ENCODE results near the gene CHRM4.
A peak's percentile ranks its signal among the peaks of the same experiment; 100 is the strongest.

CHRM4 gene

DNA sequence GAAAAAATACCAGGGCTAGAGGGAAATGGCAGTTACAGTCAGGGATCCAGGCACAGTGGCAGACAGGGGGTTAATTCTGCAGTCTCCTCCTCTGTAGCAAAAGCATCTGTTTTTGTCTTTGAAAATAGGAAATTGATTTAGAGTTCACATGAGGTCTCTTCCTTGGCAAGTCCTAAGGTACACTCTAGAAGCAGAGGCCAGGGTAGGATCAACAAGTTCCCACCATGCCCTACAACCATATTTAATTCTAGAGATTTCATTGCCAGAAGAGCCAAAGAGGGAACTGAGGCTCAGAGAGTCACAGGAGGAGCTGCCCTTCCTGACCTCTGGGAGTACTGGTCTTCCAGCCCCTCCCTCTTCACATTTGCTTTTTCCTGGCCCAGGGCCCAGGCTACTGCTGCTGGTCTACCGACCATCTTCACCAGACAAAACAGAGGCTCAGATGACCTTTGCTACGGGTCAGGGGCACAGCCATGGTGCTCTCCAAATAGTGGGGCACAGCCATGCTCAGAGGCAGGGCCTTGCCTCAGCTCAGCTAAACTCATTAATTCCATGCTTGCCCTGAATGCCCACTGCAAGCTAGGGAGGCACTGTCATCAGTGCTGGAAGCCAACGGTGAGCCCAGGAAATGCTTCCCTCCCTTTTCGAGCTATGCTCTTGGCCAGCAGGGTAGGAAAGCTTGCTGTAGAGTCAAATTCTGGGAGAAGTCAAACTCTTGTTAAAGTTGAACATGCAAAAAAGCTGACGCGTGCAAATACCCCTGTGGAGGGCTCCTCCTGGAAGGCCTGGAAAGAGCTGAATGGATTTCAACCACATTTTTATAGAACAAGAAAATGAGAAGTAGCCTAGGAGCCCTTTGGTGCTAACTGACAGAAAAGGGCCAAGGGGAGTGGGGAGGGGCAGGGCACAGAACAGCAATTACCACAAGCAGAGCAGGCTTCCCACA lies 11.7 kb upstream of the CHRM4 start:
- no peak for DNase-seq (ENCODE audit: low read depth)

DNA sequence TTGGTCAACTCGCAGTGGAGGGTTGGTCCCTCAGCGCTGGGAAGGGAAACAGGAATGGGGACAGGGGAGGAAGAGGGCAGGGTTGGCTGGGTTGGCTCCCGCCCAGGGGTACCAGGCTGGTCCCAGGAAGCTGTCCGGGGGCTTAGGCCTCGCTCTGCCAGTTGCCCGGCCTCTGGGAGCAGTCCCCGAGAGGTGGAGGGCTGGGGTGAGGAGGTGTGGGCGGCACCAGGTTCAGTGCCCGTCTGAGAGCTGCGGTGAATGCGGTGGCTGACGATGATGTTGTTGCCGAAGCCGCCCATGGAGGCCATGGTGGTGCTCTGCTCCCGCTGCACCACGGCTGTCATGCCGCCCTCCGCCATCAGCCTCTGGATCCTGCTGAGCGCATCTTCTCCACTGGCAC lies 6.0 kb upstream of the CHRM4 start:
- no peak for DNase-seq (ENCODE audit: low read depth)

DNA sequence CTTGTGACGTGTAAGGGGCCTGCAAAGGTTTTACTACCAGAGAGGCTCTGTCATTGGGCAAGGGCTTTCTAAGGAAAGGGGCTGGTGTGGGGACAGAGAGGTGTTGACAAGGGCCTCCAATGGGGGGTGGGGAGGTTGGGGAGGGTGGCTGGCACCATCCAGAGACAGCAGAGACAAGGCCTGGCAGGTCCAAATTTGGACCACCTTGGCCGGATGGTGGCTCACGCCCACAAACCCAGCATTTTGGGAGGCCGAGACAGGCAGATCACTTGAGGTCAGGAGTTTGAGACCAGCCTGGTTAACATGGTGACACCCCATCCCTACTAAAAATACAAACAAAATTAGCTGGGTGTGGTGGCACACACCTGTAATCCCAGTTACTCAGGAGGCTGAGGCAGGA lies 2.2 kb upstream of the CHRM4 start:
- DNase-seq (ENCODE audit: low read depth), result no peak

DNA sequence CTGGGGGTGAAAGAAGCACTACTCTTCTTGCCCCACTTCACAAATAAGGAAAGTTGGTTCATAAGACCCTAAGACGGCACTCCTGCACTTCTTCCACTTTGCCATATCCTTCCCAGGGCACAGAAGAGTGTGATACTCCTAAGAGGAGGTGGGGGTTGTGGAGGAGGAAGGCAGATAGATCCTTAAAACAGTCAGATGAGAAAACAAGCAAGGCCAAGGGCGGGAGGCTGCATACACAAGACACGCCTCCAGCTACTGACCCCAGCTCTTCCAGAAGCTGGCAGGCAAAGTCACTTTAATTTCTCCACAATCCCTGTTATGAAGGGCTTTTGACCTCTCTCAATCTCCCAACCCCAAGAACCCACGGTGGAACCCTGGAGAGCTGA lies 1.6 kb upstream of the CHRM4 start:
- no peak for DNase-seq (ENCODE audit: low read depth)

DNA sequence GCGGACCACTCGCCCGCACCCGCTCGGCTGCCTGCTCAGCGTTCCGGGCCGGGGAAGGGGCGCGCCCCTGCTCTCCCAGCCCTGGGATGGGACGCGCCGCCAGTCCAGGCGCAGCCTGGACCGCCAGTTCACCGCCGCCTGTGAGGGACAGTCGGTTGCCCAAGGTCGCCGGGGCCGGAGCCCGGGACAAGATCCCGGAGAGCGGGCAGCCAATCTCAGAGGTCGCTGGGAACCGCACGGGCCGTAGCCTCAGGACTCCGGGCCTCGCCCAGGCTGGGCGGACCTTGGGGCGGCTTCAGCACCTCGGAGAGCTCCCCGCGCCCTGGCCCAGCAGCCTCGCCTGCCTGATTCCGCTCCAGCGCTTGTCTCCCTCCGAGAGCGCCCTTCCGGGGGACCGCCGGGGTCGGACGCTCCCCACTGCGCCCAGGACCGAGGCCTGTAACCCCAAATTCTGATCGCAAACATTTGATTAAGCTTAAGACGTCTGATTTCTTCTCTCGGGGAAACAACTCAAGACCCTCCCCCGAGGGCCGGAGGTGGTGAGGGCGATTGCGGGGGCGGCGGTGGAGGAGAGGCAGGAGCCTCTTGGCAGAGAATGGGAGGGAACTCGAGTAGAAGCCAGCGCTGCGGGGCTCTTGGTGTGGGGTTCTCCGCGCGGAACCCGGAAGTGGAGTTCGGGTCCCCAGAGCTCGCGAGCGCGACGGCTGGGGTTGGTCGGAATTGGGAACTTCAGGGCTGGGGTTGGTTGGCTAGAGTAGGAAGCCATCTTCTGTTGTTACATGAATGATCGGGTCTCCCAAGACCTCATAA lies 1.1 kb upstream of the CHRM4 start:
- DNase-seq (ENCODE audit: low read depth), result peak; percentile 78

DNA sequence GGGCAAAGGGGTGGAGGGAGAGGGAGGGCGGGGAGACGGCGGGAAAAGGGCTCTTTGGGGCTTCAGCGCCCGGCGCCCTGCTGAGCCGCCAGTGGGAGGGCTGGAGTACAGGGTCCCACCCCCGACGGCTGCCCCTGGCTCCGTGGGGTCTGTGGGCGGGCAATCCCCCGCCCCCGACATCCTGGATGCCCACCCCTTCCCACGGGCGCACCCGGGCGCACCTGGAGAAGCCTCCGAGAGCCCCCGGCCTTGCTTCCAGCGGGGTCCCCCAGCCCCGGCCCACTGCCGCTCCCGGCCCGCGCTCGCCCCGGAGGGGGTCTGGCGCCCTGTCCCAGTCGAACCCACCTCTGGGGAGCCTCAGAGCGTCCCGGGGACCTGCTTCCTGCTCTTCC lies 394 bp downstream of the CHRM4 start:
- no peak for DNase-seq (ENCODE audit: low read depth)

DNA sequence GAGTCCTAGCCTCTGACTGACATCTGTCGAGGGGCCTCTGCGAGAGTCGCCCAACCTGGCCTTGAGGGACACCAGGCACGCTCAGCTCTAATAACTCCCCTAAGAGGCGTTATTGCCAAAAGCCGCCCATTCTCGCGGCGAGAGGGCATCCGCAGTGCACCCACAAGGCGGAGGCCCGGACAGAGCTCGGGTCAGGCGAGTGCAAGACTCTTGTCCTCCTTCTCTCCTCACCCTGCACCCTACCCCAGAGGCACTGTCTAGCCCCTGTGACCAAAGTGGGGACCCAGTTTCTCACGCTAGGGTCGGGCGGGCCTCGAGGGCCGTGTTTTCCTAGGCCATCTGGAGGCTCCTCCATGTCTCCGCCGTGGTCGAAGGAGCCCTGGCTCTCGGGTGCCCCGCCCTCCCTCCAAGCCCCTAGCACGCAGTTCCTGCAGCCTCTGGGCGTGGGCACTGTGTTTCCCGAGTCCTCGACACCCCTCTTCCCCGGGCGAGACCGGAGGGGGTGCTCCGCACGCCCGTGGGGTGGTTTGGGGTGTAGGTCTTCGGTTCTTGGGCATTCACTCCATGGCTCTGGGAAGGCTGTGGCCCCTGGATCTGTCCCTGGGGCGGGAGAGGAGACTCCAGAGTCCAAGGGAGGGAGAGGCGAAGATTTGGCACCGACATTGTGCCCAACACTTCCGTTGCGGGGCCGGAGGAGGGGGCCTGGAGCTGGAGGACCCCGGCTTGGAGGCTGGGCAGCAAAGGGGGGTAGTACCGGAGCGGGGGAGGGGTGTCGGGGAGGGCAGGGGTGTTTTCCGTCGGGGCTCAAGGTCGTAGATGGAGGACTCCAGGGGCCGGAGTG lies 1.0 kb downstream of the CHRM4 start:
- no peak for DNase-seq (ENCODE audit: low read depth)

DNA sequence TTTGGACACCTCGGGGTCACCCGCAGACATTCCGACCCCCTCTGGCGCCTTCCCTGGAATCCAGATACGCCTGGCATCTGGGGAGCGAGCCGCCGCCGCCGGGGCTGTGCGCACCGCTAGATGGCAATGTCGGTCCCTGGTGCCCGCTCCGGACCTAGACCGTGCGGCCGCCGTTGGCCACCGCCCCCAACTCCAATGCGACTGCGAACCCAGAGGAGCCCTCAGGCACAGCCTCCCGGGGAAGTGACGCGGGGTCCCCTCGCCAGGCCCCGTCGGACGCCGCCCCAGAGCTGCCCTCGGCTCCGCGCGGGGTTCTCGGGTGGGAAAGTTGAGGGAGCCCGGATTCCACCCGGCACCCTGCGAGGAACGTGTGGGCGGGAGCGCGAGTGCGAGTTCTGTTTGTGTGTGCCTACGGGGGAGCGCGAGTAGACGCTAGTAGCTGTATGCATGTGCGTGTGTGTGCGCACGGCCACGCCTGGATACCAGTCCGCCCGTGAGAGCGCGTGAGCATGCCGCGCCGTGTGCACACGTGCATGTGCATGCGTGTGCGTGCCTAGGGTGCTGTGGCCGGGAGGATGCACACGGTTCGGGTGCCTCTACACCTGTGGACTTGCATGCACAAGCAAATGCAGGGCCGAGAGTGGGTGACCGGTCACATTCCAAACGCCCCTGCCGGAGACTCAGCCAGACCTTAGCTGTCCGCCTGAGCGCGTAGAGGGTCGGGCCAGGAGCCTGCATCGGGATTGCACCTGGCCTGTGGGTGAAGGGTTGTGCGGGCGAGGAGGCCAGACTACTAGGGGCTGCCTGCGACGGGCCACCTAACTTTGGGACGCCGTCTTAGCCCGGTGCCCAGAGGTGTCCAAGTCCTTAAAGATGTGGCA lies 1.9 kb downstream of the CHRM4 start:
- DNase-seq (ENCODE audit: low read depth), result peak; percentile 66

DNA sequence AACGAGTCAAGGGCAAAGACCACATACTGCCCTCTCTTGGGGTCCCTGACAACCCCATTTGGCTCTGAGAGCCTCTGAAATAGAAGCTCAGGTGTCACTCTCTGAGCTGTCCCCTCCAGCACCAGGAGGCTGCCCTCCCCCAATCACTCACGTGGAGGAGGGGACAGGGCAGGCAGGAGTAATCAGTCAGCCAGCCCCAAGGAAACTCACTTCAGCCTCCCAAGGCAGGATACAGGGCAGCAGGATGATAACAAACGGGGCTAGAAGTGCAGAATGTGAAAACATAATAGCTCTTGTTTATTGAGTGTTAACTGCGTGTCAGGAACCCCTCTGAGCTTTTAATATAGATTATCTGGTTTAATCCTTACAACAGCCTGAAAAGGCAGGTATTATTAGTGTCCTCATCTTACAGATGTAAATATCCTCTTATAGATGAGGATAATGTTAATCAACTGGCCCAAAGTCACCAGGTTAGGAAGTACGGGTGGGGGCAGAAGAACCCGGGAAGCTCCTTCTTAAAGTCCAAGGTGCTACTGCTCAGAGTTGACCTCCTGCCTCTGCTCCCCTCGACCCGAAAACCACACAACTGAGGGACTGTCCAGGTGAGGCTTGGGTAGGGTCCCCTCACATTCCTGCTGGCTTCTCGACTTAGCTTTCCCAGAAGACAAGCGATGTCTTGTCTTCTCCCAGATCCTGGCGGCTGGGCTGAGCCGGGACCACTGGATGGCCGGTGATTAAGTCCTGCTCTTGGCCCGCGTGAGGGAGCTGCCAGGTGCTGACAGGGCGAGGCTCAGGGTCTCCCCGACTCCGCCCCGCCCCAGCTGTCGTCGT lies 2.7 kb downstream of the CHRM4 start:
- DNase-seq (ENCODE audit: low read depth), result no peak

DNA sequence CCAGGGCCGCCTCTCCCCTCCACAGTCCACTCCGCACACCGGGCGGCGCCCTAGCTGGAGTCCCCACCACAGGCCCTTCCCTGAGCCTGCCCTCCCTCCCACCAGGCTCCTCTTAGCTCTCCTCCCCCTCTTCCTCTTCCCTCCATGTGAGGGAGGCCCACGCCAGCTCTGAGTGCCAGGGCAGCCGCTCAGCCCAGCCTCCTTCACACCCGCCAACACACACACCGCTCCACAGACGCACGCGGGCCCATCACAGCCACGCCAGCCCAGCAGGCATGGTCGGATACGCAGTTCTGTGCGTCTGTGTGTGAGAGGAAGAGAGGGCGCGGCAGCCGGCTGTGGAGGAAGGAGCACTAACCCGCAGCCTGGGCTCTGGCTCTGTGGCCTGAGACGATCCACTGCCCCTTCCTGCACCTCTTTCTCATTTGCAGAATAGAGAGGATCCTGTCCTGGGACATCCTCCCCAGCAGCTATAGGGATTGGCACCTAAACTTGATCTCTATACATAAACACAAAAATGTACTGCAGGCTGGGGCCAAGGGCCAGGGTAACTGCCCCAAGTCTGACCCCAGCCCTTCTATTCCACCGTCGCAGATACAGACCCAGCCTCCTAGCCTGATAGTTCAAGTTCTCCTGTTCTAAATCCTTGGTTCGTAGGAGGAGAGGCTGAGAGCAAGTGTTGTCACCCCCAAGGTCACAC lies 3.5 kb downstream of the CHRM4 start:
- no peak for DNase-seq (ENCODE audit: low read depth)

DNA sequence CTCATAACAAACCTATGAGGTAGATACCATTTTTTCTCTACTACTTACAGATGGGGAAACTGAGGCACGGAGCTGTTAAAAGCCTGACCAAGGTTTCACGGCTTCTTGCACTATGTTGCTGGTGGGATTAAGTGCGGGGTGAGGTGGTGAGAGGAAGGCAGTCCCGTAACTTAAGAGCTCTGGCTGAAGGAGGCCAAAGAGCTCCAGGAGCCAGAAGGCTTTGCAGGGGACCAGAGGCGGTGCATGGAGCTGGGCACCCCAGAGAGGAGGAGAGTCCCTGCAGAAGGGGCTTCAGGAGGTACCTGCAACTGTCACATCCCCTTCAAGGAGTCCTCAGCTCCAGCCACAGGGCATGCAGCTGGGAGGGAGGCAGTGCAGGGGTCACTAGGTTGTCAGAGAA lies 4.1 kb downstream of the CHRM4 start:
- DNase-seq (ENCODE audit: low read depth), result no peak

DNA sequence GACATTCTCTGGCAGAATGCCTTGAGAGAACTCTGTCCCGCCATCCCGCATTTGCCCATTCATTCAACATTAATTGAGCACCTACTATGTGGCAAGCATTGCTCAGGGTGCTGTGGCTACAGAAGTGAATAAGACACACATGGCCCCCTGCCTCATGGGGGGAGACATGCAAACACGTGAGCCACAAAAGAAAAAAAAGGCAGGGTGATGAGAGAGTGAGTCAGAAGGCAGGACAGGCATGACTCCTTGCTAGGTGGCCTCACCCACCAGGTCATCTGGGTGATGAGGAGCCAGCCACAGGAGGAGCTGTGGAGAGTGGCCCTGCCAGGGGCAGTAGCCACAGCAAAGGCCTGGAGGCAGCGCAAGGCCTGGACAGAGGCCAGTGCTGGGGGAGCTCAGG lies 4.9 kb downstream of the CHRM4 start:
- DNase-seq (ENCODE audit: low read depth), result no peak

DNA sequence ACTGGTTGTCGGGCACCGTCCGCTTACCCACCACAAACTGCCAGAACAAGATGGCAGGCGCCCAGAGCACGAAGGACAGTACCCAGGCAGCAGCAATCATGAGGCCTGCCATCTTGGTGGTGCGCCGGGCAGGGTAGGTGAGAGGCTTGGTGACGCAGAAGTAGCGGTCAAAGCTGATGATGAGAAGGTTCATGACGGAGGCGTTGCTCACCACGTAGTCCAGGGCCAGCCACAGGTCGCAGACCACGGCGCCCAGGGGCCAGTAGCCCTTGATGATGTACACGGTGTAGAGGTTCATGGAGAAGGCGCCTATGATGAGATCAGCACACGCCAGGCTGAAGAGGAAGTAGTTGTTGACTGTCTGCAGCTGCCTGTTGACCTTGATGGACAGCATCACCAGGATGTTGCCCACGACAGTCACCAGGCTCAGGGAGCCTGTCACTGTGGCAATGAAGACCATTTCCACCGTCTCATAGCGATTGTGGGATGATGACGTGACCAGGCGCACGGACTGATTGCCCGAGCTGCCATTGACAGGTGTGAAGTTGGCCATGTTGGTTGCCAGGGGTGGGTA lies 5.5 kb downstream of the CHRM4 start:
- DNase-seq (ENCODE audit: low read depth), result no peak

DNA sequence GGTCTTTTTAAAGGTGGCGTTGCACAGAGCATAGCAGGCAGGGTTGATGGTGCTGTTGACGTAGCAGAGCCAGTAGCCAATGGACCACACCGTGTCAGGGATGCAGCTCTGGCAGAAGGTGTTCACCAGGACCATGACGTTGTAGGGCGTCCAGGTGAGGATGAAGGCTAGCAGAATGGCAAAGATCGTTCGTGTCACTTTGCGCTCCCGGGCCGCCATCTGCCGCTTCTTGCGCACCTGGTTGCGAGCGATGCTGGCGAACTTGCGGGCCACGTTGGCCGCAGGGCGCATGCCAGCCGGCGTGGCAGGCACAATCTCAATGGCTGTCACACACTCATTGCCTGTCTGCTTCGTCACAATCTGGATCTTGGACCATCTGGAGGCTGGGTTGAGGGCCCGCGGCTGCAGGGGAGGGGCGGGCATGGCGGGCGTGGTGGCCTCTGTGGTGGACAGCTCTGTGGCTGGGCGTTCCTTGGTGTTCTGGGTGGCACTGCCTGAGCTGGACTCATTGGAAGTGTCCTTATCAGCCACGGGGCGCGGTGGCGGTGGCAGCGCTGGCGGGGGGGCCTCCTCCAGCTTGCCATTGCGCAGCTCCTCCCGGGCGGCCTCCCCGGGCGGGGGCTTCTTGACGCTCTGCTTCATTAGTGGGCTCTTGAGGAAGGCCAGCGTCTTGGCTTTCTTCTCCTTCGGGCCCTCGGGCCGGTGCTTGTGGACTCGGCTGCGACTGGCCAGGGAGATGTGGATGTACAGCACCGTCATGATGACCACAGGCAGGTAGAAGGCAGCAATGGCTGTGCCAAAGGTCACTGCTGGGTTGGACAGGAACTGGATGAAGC lies 6.2 kb downstream of the CHRM4 start:
- DNase-seq (ENCODE audit: low read depth), result no peak

DNA sequence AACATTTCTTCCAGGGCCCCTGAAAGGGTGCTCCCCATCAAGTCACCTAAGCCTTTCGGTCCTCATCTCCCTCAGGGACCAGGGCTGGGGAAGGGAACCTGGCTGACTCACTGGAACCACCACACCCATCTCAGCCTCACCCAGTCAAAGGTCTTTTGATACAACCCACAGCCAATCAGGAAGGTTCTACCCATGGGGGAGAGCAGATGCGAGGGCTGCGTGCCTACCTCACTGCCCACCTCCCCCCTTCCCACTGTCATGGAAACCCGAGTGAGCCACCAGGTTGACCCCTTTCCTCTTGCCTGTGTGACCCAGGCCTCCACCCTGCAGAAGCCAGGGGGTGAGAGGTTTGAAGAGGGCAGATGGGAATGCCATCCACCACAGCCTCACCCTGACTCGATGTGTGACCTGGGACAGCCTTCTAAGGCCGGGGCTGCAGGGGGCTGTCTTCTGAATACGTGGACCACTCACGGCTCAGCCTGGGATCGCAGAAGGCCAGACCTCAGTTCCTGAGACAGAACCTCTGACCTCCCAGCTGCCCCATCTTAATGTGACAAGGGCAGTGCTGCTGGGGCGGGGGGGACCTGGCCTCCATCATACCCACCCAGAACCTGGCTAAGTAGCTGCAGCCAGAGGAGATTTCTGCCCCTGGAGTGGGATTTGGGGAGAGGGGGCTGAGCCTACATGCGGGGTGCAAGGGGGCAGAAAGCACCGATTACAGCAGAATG lies 7.4 kb downstream of the CHRM4 start:
- DNase-seq (ENCODE audit: low read depth), result no peak

DNA sequence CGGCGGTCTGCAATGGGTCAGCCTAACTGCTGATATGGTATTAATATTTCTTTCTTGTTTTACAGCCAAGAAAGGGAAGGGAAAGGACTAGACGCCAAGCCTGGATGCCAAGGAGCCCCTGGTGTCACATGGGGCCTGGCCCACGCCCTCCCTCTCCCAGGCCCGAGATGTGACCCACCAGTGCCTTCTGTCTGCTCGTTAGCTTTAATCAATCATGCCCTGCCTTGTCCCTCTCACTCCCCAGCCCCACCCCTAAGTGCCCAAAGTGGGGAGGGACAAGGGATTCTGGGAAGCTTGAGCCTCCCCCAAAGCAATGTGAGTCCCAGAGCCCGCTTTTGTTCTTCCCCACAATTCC lies 8.2 kb downstream of the CHRM4 start:
- no peak for DNase-seq (ENCODE audit: low read depth)

DNA sequence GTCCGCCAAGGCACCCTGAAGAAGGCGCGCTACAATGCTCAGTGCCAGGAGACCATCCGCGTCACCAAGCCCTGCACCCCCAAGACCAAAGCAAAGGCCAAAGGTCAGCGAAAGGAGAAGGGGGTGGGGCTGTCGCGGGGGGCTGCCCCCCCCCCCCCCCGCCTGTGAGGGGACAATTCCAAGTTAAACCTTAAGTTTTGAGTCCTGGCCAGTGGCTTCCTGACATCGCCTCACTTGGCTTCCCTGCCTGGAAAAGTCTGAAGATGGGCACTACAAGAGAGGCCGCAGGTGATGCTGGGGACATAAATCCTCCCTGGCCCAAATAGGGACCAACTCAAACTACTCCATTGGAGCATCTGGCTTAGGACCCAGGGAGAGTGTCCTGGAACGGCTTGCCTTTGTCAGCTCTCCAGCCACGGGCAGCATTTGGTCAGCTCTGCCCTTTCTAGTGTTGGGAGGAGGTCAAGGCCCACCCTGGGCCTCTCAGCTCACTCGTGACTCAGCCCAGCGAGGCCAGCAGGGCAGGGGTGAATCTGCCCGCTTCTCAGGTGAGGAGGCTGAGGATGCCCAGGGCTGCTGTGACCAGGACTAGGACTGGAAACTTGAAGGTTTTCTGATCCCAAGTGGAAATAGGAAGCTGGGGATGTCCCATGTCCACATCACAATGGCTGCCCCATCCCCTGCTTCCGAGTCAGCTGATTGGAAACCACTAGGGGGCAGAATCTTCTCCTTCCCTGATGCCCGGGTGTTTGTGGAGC lies 8.8 kb downstream of the CHRM4 start:
- no peak for DNase-seq (ENCODE audit: low read depth)
